Measurements from ENCODE around the gene ARHGAP33.

- TF ChIP-seq TAF1 (IDR thresholded peaks at IDR 0.05; ENCODE audit: low read depth), result no peak
- TF ChIP-seq CTCF (IDR thresholded peaks at IDR 0.05; ENCODE audit: poor library complexity, severe bottlenecking), result no peak
- no peak for TF ChIP-seq REST (IDR thresholded peaks at IDR 0.05; ENCODE audit: borderline replicate concordance)
- no peak for TF ChIP-seq POLR2AphosphoS5 (IDR thresholded peaks at IDR 0.05)
- no peak for TF ChIP-seq EZH2 (IDR thresholded peaks at IDR 0.05; ENCODE audit: borderline replicate concordance, insufficient read depth, low read length, poor library complexity, severe bottlenecking)
- TF ChIP-seq RAD21 (conservative IDR thresholded peaks at IDR 0.05), result no peak
- TF ChIP-seq EP300 (conservative IDR thresholded peaks at IDR 0.05; ENCODE audit: poor library complexity, severe bottlenecking), result no peak
- TF ChIP-seq MXI1 (conservative IDR thresholded peaks at IDR 0.05; ENCODE audit: poor library complexity, severe bottlenecking), result no peak
Observed at GRCh38 chr19:35731353-35731752, 44.0 kb upstream of the ARHGAP33 start.
